ENCODE measurements around the gene PLIN4. TPM values are rescaled to one million over a fixed set of nuclear protein-coding genes. Genes with fewer than 3 reads are reported as not detected.

The PLIN4 gene
- polyA plus RNA-seq, 1 donor: 1.8 TPM

- Histone ChIP-seq H3K36me3 (ENCODE audit: control insufficient read depth, insufficient read depth, low read length) (no peaks in the 10 kb centered on the region), H3K9me3 (ENCODE audit: control insufficient read depth, low read depth, low read length) (no peaks in the 10 kb centered on the region), H3K4me3 (ENCODE audit: low read length) (peak overlapping the region; percentile 10), H3K4me1 (ENCODE audit: control insufficient read depth, insufficient read depth, low read length) (no peaks in the 10 kb centered on the region), H3K27me3 (ENCODE audit: control insufficient read depth, insufficient read depth, low read length) (no peaks in the 10 kb centered on the region), H3K27ac (ENCODE audit: low read length) (no peak overlapping the region)
- no CpG with 5 or more reads among the region's 33 CpGs for WGBS (ENCODE audit: insufficient coverage, low lambda C conversion rate)
- no peak for DNase-seq
These were observed 39.1 kb upstream of the PLIN4 start for GRCh38 chr19:4557144-4557970.

GRCh38 chr19:4556597-4557127, 38.4 kb upstream of the PLIN4 start:
- DNase-seq: no peak
- H3K36me3 ChIP-seq (ENCODE audit: control insufficient read depth, insufficient read depth, low read length): no peaks in the 10 kb centered on the region
- H3K27me3 ChIP-seq (ENCODE audit: control insufficient read depth, insufficient read depth, low read length): no peaks in the 10 kb centered on the region
- H3K4me3 ChIP-seq (ENCODE audit: low read length): no peak overlapping the region
- WGBS (ENCODE audit: insufficient coverage, low lambda C conversion rate): 100% methylated on average over 2 of the region's 25 CpGs
- no peak overlapping the region for H3K27ac ChIP-seq (ENCODE audit: low read length)
- no peaks in the 10 kb centered on the region for H3K4me1 ChIP-seq (ENCODE audit: control insufficient read depth, insufficient read depth, low read length)
- no peaks in the 10 kb centered on the region for H3K9me3 ChIP-seq (ENCODE audit: control insufficient read depth, low read depth, low read length)

DNA sequence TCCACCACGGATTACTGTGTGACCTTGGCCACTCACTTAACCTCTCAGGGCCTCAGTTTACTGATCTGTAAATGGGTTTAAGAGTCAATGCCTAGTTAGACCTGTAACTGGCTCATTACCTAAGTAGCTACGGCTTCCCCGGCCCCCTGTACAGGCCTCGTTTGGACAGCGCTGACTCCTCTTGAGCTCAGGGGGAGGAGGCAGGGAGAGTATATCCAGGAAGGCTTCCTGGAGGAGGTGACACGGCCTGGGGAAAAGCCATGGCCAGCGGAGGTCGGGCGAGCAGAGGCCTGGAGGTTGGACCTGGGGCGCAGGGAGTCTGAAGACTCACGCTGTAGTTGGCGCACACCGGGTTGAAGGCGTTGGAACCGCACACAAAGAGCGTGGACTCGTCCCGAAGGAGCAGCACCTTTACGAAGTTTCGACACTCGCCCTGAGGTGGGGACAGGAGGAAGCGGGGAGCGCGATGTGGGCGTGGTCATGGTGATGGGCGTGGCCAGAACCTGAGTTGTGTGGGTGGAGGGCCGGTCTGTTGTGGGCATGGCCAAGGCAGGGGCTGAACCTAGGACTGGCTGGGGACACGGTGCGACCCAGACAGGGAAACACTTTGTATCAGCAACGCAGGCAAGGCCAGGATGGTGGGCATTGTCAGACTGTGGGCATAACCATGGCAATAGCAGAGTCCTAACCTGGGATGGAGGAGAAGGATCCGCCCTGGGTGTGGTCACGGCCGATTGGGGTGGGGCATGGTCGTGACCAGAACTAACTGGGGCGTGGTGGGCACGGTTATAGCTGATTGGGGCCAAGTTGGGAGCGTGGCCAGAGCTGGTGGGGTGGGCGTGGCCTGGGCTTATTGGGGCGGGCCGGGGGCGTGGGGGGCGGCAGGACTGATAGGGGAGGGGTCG, 37.6 kb upstream of the PLIN4 start:
- Histone ChIP-seq H3K4me3 (ENCODE audit: low read length) (no peak overlapping the region), H3K4me1 (ENCODE audit: control insufficient read depth, insufficient read depth, low read length) (no peaks in the 10 kb centered on the region), H3K27ac (ENCODE audit: low read length) (no peak overlapping the region), H3K27me3 (ENCODE audit: control insufficient read depth, insufficient read depth, low read length) (no peaks in the 10 kb centered on the region), H3K36me3 (ENCODE audit: control insufficient read depth, insufficient read depth, low read length) (no peaks in the 10 kb centered on the region), H3K9me3 (ENCODE audit: control insufficient read depth, low read depth, low read length) (no peaks in the 10 kb centered on the region)
- no peak for DNase-seq
- no CpG with 5 or more reads among the region's 43 CpGs for WGBS (ENCODE audit: insufficient coverage, low lambda C conversion rate)

DNA sequence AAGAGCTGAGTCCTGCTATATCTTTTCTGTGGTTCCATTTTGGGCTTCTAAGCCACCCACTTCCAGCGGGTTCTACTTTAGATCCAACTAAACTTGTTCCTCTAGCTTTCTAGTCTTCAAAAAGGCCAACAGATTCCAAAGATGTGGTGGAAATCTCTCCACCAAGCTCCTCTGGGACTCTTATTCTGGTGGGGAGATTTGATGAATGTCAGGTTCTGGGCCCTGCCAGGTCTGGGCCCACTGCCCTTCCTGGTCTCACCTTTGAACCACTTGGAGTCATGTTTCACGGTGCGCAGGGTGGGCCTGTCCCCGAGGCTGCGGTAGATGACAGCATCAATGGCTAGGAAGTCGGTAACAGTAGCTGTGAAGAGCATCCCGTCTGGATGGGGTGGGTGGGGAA, 36.4 kb upstream of the PLIN4 start:
- Histone ChIP-seq H3K9me3 (ENCODE audit: control insufficient read depth, low read depth, low read length) (no peaks in the 10 kb centered on the region), H3K36me3 (ENCODE audit: control insufficient read depth, insufficient read depth, low read length) (no peaks in the 10 kb centered on the region), H3K27me3 (ENCODE audit: control insufficient read depth, insufficient read depth, low read length) (no peaks in the 10 kb centered on the region), H3K27ac (ENCODE audit: low read length) (no peak overlapping the region), H3K4me1 (ENCODE audit: control insufficient read depth, insufficient read depth, low read length) (no peaks in the 10 kb centered on the region), H3K4me3 (ENCODE audit: low read length) (no peak overlapping the region)
- DNase-seq: no peak
- no CpG with 5 or more reads among the region's 7 CpGs for WGBS (ENCODE audit: insufficient coverage, low lambda C conversion rate)

- no peak overlapping the region for H3K4me3 ChIP-seq (ENCODE audit: low read length)
- no peak for DNase-seq
- no peak overlapping the region for H3K27ac ChIP-seq (ENCODE audit: low read length)
- no peaks in the 10 kb centered on the region for H3K36me3 ChIP-seq (ENCODE audit: control insufficient read depth, insufficient read depth, low read length)
- no peaks in the 10 kb centered on the region for H3K4me1 ChIP-seq (ENCODE audit: control insufficient read depth, insufficient read depth, low read length)
- no peaks in the 10 kb centered on the region for H3K27me3 ChIP-seq (ENCODE audit: control insufficient read depth, insufficient read depth, low read length)
- 95% methylated on average over 2 of the region's 3 CpGs for WGBS (ENCODE audit: insufficient coverage, low lambda C conversion rate)
- no peaks in the 10 kb centered on the region for H3K9me3 ChIP-seq (ENCODE audit: control insufficient read depth, low read depth, low read length)
These were observed 35.5 kb upstream of the PLIN4 start for GRCh38 chr19:4553775-4554174.

DNA sequence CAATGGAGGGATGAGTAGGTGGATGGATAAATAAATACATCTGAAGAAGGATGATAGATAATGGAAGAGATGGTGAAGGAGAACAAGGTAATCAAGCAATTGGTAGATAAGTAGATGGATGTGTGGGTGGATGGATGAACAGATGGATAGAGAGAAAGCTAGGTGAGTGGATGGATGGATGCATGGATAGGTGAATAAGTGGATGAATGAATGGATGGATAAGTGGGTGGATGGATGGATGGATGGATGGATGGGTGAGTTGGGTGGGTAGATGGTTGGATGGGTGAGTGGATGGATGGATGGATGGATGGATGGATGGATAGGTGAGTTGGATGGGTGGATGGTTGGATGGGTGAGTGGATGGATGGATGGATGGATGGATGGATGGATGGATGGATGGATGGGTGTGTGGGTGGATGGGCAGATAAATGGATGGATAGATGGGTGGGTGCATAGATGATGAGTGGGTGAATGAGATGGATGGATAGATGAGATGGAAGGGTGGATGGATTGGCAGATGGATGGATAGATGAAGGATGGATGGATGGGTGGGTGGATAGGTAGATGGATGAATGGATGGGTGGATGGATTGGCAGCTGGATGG, 34.9 kb upstream of the PLIN4 start:
- H3K4me1 ChIP-seq (ENCODE audit: control insufficient read depth, insufficient read depth, low read length): no peaks in the 10 kb centered on the region
- H3K9me3 ChIP-seq (ENCODE audit: control insufficient read depth, low read depth, low read length): no peaks in the 10 kb centered on the region
- H3K27me3 ChIP-seq (ENCODE audit: control insufficient read depth, insufficient read depth, low read length): no peaks in the 10 kb centered on the region
- no peak for DNase-seq
- H3K27ac ChIP-seq (ENCODE audit: low read length): no peak overlapping the region
- no peak overlapping the region for H3K4me3 ChIP-seq (ENCODE audit: low read length)
- H3K36me3 ChIP-seq (ENCODE audit: control insufficient read depth, insufficient read depth, low read length): no peaks in the 10 kb centered on the region

DNA sequence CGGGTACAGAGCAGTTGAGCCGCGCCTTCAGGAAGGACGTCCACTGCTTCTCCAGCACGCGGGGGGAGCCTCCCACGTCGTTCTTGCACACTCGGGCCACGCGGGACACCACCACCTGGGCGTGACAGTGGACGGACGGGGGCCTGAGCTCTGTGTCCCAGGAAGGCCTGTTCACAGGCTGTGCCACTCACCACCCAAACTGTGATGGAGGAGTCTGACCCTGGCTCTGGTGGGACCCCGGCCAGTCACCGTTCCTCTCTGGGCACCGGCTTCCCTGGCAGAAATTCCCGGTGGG, 34.2 kb upstream of the PLIN4 start:
- Histone ChIP-seq H3K36me3 (ENCODE audit: control insufficient read depth, insufficient read depth, low read length) (no peaks in the 10 kb centered on the region), H3K4me3 (ENCODE audit: low read length) (no peak overlapping the region), H3K9me3 (ENCODE audit: control insufficient read depth, low read depth, low read length) (no peaks in the 10 kb centered on the region), H3K27me3 (ENCODE audit: control insufficient read depth, insufficient read depth, low read length) (no peaks in the 10 kb centered on the region), H3K4me1 (ENCODE audit: control insufficient read depth, insufficient read depth, low read length) (no peaks in the 10 kb centered on the region), H3K27ac (ENCODE audit: low read length) (no peak overlapping the region)
- no peak for DNase-seq
- no CpG with 5 or more reads among the region's 18 CpGs for WGBS (ENCODE audit: insufficient coverage, low lambda C conversion rate)

DNA sequence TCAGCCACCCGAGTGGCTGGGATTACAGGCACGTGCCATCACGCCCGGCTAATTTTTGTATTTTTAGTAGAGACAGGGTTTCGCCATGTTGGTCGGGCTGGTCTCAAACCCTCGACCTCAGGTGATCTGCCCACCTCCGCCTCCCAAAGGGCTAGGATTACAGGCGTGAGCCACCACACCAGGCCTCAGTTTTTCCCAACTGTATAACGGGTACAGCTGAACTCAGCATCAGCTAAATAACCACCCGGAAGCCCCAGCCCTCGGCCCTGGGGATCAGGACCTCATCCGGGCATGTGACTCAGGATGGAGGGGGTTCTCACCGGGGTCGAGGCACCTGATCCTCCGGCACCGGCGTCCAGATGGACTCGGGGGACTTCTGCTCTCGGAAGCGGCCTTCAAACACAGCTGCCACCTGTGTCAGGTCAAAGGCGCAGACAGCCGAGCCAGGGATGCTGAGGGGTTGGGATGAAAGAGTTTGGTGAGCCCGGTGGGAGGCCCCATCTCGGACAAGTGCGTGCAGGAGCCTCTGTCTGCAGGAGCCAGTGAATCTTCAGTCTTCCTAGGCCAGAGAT, 32.3 kb upstream of the PLIN4 start:
- DNase-seq: no peak
- Histone ChIP-seq H3K4me3 (ENCODE audit: low read length) (no peak overlapping the region), H3K9me3 (ENCODE audit: control insufficient read depth, low read depth, low read length) (no peaks in the 10 kb centered on the region), H3K27ac (ENCODE audit: low read length) (no peak overlapping the region), H3K27me3 (ENCODE audit: control insufficient read depth, insufficient read depth, low read length) (no peaks in the 10 kb centered on the region), H3K4me1 (ENCODE audit: control insufficient read depth, insufficient read depth, low read length) (no peaks in the 10 kb centered on the region), H3K36me3 (ENCODE audit: control insufficient read depth, insufficient read depth, low read length) (no peaks in the 10 kb centered on the region)
- no CpG with 5 or more reads among the region's 26 CpGs for WGBS (ENCODE audit: insufficient coverage, low lambda C conversion rate)

DNA sequence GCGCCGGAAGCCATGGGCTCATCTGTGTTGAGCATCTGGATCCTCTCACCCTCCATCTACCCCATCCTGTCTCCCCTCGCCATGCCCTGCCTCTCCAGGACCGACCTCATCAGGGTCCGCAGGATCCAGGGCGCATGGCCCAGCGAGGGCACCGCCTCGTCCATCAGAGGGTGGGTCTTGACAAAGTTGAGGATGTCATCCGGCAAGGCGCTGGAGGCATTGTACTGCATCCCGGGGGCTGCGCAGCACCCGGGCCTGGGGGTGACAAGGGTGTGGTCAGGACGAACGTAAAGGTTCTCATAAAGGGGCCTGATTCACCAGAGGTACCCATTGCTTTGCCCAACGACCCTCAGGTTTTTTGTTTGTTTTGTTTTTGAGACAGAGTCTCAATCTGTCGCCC, 31.7 kb upstream of the PLIN4 start:
- Histone ChIP-seq H3K36me3 (ENCODE audit: control insufficient read depth, insufficient read depth, low read length) (no peaks in the 10 kb centered on the region), H3K4me1 (ENCODE audit: control insufficient read depth, insufficient read depth, low read length) (no peaks in the 10 kb centered on the region), H3K27me3 (ENCODE audit: control insufficient read depth, insufficient read depth, low read length) (no peaks in the 10 kb centered on the region), H3K4me3 (ENCODE audit: low read length) (no peak overlapping the region), H3K9me3 (ENCODE audit: control insufficient read depth, low read depth, low read length) (no peaks in the 10 kb centered on the region), H3K27ac (ENCODE audit: low read length) (no peak overlapping the region)
- DNase-seq: no peak
- no CpG with 5 or more reads among the region's 18 CpGs for WGBS (ENCODE audit: insufficient coverage, low lambda C conversion rate)

GRCh38 chr19:4548238-4548584, 29.9 kb upstream of the PLIN4 start:
- Histone ChIP-seq H3K27ac (ENCODE audit: low read length) (no peak overlapping the region), H3K4me1 (ENCODE audit: control insufficient read depth, insufficient read depth, low read length) (no peaks in the 10 kb centered on the region), H3K27me3 (ENCODE audit: control insufficient read depth, insufficient read depth, low read length) (no peaks in the 10 kb centered on the region), H3K36me3 (ENCODE audit: control insufficient read depth, insufficient read depth, low read length) (no peaks in the 10 kb centered on the region), H3K9me3 (ENCODE audit: control insufficient read depth, low read depth, low read length) (peaks cover 3% of the 10 kb centered on the region), H3K4me3 (ENCODE audit: low read length) (no peak overlapping the region)
- WGBS (ENCODE audit: insufficient coverage, low lambda C conversion rate): no CpG with 5 or more reads among the region's 14 CpGs
- no peak for DNase-seq
